ES-I3 (cell line): Measurements from ENCODE around the gene GINS2.

Experiments
- H3K36me3 ChIP-seq: 2 replicates; pipeline ENCODE4 v1.6.1; 2013; ENCODE audit warnings: mild to moderate bottlenecking, low read length, control low read depth, moderate library complexity; ENCODE audit not compliant: insufficient read depth
- H3K4me1 ChIP-seq: 2 replicates; pipeline ENCODE4 v1.6.1; 2013; ENCODE audit warnings: mild to moderate bottlenecking, control low read depth, low read length; ENCODE audit not compliant: insufficient read depth
- H3K9ac ChIP-seq: 2 replicates; pipeline ENCODE4 v1.6.1; 2013; ENCODE audit warnings: low read depth, mild to moderate bottlenecking, low read length, moderate library complexity
- H3K9me3 ChIP-seq: 2 replicates; pipeline ENCODE4 v1.6.1; 2013; ENCODE audit warnings: mild to moderate bottlenecking, low read length, moderate library complexity; ENCODE audit not compliant: control insufficient read depth, insufficient read depth

GINS2 gene

GRCh38 chr16:85663891-85664321 lies 24.8 kb downstream of the GINS2 start:
- Histone ChIP-seq H3K9me3 (no peaks in the 10 kb centered on the region), H3K9ac (no peak overlapping the region), H3K36me3 (peaks cover 42% of the 10 kb centered on the region), H3K4me1 (no peaks in the 10 kb centered on the region)

GRCh38 chr16:85662976-85663830 lies 25.6 kb downstream of the GINS2 start:
- Histone ChIP-seq H3K9me3 (no peaks in the 10 kb centered on the region), H3K36me3 (peaks cover 37% of the 10 kb centered on the region), H3K9ac (no peak overlapping the region), H3K4me1 (no peaks in the 10 kb centered on the region)

DNA sequence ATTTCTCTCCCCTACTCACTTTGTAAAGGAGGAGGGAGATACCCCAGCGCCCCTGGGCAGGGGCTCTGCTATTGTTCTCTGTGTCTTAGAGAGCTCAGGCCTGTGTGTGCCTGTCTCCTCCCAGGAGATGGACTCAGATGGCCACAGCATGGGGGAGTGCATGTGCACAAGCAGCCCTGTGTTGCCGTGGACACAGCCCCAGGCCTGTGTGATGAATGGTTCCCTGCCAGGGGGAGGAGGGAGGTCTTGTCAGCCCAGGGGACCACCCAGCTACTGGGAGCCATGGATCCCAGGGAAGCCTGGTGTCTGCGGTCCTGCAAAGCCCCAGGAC lies 26.3 kb downstream of the GINS2 start:
- no peak overlapping the region for H3K9ac ChIP-seq
- H3K36me3 ChIP-seq = peaks cover 41% of the 10 kb centered on the region
- no peaks in the 10 kb centered on the region for H3K4me1 ChIP-seq
- H3K9me3 ChIP-seq = no peaks in the 10 kb centered on the region

GRCh38 chr16:85661740-85662481 lies 26.8 kb downstream of the GINS2 start:
- Histone ChIP-seq H3K9me3 (no peaks in the 10 kb centered on the region), H3K4me1 (no peaks in the 10 kb centered on the region), H3K9ac (no peak overlapping the region), H3K36me3 (peaks cover 42% of the 10 kb centered on the region)

- peaks cover 38% of the 10 kb centered on the region for H3K36me3 ChIP-seq
- H3K9ac ChIP-seq = no peak overlapping the region
- no peaks in the 10 kb centered on the region for H3K4me1 ChIP-seq
- no peaks in the 10 kb centered on the region for H3K9me3 ChIP-seq
These were observed 27.7 kb downstream of the GINS2 start for GRCh38 chr16:85660843-85661739.

DNA sequence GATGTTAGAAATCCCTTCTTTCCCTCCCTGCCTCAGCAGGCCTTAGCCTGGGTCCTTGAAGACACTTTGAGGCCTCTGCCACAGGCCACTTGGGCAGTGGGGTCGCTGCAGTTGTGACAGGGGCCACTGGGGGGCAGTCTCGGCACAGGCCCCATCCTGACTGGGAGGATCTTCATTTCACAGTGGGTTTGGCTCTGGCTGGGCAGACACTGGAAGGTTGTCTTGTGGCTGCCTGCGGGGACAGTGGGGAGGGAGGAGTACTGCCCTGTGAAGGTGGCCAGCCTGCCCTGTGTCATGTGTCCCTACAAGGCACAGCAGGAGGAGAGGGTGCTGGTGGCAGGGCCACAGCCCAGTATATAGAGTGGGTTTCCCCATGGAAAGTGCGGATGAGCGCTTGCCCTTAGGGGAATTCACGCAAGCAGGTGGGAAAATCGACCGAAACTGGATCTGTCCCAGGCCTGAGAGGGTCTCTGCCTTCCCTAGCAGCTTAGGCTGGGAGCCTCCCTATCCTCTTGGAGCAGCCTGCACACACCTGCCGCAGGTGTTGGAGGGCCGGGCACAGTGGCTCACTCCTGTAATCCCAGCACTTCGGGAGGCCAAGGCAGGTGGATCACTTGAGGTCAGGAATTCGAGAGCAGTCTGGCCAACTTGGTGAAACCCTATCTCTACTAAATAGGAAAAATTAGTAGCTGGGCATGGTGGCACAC lies 28.8 kb downstream of the GINS2 start:
- H3K9me3 ChIP-seq = no peaks in the 10 kb centered on the region
- H3K36me3 ChIP-seq = peaks cover 41% of the 10 kb centered on the region
- H3K9ac ChIP-seq = no peak overlapping the region
- no peaks in the 10 kb centered on the region for H3K4me1 ChIP-seq

- H3K9ac ChIP-seq = no peak overlapping the region
- H3K9me3 ChIP-seq = no peaks in the 10 kb centered on the region
- H3K36me3 ChIP-seq = peaks cover 40% of the 10 kb centered on the region
- H3K4me1 ChIP-seq = no peaks in the 10 kb centered on the region
These were observed 29.4 kb downstream of the GINS2 start for GRCh38 chr16:85659336-85659735.

GRCh38 chr16:85658504-85659326 lies 30.0 kb downstream of the GINS2 start:
- H3K9ac ChIP-seq = no peak overlapping the region
- H3K36me3 ChIP-seq = peaks cover 35% of the 10 kb centered on the region
- H3K4me1 ChIP-seq = no peaks in the 10 kb centered on the region
- H3K9me3 ChIP-seq = no peaks in the 10 kb centered on the region

- H3K4me1 ChIP-seq = no peaks in the 10 kb centered on the region
- H3K36me3 ChIP-seq = peaks cover 33% of the 10 kb centered on the region
- H3K9ac ChIP-seq = no peak overlapping the region
- no peaks in the 10 kb centered on the region for H3K9me3 ChIP-seq
These were observed 30.8 kb downstream of the GINS2 start for GRCh38 chr16:85657996-85658395.

GRCh38 chr16:85657267-85657650 lies 31.5 kb downstream of the GINS2 start:
- Histone ChIP-seq H3K9ac (no peak overlapping the region), H3K9me3 (no peaks in the 10 kb centered on the region), H3K36me3 (peaks cover 33% of the 10 kb centered on the region), H3K4me1 (no peaks in the 10 kb centered on the region)

- no peaks in the 10 kb centered on the region for H3K9me3 ChIP-seq
- H3K9ac ChIP-seq = no peak overlapping the region
- H3K36me3 ChIP-seq = peaks cover 29% of the 10 kb centered on the region
- H3K4me1 ChIP-seq = no peaks in the 10 kb centered on the region
These were observed 32.1 kb downstream of the GINS2 start for GRCh38 chr16:85656351-85657266.

- no peaks in the 10 kb centered on the region for H3K4me1 ChIP-seq
- no peak overlapping the region for H3K9ac ChIP-seq
- H3K9me3 ChIP-seq = no peaks in the 10 kb centered on the region
- H3K36me3 ChIP-seq = peaks cover 29% of the 10 kb centered on the region
These were observed 33.3 kb downstream of the GINS2 start for GRCh38 chr16:85655216-85656129.
